GM18526 (cell line): ENCODE results near the gene DNAH1.

Source experiments
- POLR2A ChIP-seq: IDR thresholded peaks from 3 replicates; pipeline ENCODE4 v1.6.1; 2011; ENCODE audit not compliant: insufficient read length; ENCODE audit errors: extremely low read depth

DNAH1 gene

DNA sequence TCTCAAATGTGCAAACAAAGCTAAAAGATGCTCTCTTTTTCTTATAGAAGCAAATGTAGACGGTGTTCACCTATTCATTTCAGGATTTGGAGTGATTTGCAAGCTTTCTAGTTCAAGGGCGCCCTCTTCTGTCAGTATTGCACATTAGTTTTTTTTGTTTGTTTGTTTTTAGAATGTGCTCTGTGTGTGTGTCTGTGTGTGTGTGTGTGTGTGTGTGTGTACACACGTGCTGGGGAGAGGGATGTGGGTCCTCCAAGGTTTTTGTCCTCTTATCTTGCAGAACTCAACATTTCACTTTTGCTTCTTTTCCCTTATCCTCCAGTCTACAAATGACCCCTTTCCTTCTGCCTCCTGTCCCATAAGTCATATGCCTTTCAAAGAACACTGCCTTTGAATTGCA is 23.5 kb downstream of the DNAH1 start:
- TF ChIP-seq POLR2A = no peak

GRCh38 chr3:52341123-52341522 is 25.0 kb downstream of the DNAH1 start:
- no peak for TF ChIP-seq POLR2A

DNA sequence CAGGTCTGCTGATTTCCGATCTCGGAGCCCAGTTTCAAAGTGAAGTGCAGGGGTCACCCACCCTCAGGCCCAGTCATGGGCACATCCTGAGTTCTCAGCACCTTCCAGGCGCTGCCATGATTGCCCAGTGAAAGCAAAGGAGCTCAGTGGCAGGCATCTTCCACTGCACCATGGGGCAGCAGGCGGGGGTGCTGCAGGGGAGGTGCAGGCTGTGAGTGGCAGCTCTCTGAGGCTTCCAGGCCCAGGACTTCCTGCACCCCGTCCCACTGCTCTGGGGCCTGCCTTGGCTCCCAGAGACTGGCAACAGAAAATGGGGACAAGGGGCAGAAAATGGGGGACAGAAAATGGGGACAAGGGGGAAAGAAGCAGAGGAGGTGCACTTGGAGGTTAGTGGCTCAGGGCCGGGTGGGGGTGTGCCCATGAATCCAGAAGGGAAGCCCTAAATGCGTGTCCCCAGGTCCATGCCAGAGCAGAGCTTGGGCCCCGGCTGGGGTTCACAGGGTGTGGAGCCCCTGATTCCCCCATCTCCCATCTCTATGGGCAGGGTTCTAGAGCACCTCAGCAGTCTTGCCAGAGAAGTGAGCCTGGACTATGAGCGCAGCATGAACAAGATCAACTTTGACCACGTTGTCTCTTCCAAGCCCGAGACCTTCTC is 28.0 kb downstream of the DNAH1 start:
- TF ChIP-seq POLR2A = no peak

- no peak for TF ChIP-seq POLR2A
Measured at GRCh38 chr3:52345521-52346109, 29.5 kb downstream of the DNAH1 start.

DNA sequence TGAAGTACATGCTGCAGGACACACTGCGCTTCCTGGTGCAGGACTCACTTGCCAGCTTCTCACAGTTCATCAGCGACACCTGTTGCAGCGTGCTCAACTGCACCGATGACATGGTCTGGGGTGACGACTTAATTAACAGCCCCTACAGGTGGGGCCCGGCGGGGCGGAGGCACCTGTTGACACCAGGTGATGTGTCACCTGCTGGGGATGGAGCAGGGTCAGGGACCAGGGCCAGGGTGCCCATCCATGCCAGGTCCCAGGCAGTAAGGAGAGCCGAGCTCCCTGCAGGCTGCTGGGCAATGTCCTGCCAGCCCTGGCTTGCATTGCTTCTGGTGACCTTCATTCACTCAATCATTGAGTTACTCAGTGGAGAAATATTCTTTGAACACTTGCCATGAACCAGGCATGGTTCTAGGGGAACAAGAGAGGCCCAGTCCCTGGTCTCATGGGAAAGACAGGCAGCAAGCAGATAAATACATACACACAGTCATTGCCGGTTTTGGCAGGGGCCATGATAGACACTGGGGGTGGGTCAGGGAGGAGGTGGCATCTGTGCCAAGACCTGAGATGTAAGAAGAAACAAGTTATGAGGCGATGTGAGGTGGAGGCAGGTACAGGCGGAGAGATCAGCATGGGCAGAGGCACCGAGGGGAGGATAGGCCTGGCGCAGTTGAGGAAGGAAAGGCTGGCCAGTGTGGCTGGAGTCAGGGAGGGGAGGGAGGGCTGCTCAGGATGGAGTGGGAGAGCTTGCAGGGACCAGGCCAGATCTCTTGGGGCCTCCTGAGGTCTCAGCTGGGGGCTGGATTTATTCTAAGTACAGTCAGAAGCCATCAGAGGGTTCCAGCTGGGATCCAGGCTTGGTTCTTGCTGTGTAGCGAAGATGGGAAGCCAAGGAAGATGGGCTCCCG is 30.8 kb downstream of the DNAH1 start:
- TF ChIP-seq POLR2A = no peak

GRCh38 chr3:52347716-52348635 is 31.9 kb downstream of the DNAH1 start:
- no peak for TF ChIP-seq POLR2A

GRCh38 chr3:52349131-52349530 is 33.0 kb downstream of the DNAH1 start:
- TF ChIP-seq POLR2A = no peak

DNA sequence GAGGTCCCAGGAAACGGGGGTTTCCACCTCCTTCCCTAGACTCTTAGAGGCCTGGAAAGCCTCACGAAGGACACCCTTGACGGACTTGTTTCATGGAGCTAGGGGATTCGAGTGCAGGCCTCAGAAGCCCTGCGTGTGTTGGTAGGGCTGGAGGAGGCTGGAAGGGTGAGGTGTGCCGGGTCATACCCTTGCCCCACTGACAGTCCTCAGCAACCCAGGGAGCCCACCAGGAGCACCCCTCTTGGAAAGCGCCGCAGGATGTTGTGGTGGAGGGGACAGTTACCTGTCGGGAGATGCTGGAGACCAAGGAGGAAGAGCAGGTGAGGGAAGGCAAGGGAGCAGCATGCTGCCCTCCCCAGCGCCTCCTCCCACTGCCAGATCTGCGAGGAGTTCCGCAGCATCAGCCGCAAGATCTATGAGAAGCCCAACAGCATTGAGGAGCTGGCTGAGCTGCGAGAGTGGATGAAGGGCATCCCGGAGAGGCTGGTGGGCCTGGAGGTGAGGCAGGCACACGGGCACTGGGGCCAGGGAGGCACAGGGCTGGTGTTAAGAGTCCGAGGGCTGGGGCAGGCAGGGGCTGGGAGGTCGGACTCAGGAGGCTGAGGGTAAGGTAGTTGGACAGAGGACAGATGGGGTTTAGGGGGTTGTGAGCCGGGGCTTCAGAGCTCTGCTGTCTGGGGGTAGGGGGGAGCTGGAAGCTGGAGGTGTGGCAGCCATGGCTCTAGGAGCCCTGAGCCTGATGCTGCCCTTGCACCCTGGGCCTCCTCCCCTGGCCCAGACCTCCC is 33.7 kb downstream of the DNAH1 start:
- no peak for TF ChIP-seq POLR2A

GRCh38 chr3:52350416-52350815 is 34.3 kb downstream of the DNAH1 start:
- no peak for TF ChIP-seq POLR2A

DNA sequence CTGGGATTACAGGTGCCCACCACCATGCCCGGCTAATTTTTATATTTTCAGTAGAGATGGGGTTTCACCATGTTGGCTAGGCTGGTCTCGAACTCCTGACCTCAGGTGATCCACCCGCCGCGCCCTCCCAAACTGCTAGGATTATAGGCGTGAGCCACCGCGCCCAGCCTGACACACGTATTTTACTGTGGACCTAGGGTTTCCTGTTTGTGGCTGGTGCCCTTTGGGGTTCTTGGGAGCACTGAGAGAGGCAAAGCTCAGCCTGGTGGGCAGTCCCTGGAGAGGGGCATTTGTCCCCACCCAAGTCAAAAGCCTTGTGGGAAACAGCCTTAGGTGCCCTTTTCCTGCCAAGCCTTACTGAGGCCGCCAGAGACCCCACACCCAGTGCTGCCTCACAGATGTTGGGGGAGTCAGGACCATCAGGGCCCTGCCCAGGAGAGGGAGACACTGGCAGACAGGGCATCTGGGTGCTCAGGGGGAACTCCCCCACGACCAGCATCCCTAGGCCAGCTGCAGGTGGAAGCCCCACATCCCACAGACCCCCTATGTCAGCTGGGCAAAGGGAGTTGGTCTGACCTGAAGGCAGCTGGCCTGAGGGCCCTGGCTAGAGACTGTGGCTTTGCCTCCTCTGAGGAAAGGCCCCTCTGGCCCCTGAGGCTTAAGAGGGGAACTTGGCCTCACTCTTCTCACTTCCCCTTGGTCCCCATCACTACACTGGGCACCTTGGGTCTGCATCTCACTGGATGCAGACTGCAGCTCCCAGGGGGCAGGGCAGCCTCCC is 35.1 kb downstream of the DNAH1 start:
- no peak for TF ChIP-seq POLR2A

GRCh38 chr3:52351762-52352368 is 35.7 kb downstream of the DNAH1 start:
- TF ChIP-seq POLR2A = no peak

GRCh38 chr3:52352566-52352965 is 36.4 kb downstream of the DNAH1 start:
- TF ChIP-seq POLR2A = no peak

GRCh38 chr3:52353291-52353855 is 37.3 kb downstream of the DNAH1 start:
- no peak for TF ChIP-seq POLR2A
